NCI-H345 (cell line): ENCODE measurements around the gene ANKS1A.

ENCODE experiments used
- DNase-seq: peaks from one replicate; lab custom pipeline; 2025; lab: John Stamatoyannopoulos, UW

ANKS1A gene

DNA sequence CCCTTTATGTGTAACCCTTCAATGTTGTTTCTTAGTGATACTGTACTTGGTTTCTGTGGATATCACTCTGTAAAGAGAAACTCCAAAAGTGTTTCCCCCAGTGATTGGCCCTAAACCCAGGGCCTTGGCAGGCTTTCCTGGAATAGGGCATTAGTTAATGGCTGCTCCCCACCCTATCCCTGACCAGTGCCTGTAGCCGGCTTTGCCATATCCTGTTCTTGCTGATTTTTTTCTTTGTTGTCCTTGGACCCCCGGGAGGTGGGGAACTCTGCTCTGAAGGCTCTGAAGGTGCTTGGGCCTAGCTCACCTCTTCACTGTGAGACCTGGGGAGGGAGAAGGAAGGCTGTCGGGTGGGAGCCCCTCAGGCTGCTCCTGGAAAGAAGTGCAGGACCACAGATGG, 131.9 kb downstream of the ANKS1A start:
- no peak for DNase-seq

DNA sequence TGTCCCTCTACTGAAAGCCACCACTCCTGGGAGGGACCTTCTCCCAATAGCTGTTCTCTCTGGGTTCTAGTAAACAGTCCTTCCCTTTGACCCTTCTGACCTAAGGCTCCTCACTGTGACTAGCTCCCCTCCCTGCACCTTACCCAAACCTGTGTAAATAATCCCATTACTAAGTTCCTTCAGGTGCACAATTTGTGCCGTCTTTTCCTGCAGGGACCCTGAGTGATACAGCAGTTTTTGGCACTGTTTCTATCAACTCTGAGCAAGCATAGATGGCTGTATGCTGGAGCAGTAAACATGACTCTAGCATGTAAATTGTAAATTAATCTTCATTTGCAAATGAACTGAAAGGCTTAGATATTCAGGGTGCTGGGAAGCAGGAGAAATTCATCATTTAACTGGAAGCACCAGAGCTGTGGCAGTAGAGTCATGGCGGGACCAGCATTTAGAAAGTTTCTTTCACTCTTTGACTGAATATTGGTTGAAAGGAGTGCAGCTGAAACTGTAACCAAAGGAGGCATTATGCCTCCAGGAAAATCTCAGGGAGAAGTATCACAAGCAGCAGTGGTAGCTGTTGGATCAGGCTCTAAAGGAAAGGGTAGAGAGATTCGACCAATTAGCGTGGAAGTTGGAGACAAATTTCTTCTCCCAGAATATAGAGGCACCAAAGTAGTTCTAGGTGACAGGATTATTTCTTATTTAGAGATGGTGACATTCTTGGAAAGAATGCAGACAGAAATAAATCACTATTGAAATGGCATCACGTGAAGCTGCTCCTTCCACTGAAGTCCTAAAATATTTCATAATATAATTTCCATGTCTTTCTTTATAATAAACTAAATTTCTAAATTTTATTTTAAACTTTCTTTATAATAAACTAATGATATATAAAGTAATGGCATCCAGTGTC, 134.3 kb downstream of the ANKS1A start:
- DNase-seq: no peak

DNA sequence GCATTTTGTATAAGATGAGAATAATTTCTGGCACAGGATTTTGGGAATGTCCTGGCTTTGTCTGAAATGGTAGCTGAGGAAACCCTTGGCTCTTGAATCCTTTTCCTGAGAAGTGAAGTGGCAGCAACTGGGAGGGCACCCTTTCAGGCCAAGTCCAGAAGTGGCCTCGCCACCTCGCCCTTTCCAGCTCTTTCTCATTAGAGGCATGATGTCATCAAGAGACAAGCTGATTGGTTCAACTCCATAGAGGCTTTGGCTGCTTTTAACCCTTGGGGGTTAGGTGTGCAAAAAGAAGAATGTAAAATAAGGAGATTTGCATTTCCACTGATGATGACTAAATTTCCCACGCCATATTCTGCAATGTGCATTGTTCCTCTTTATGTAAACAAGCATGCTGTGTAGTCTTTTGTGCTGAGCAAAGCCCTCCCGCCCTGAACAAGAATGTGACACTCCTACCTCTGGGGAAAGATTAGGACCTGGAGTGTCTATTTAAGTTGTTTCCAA, 135.5 kb downstream of the ANKS1A start:
- DNase-seq: peak; percentile 77

DNA sequence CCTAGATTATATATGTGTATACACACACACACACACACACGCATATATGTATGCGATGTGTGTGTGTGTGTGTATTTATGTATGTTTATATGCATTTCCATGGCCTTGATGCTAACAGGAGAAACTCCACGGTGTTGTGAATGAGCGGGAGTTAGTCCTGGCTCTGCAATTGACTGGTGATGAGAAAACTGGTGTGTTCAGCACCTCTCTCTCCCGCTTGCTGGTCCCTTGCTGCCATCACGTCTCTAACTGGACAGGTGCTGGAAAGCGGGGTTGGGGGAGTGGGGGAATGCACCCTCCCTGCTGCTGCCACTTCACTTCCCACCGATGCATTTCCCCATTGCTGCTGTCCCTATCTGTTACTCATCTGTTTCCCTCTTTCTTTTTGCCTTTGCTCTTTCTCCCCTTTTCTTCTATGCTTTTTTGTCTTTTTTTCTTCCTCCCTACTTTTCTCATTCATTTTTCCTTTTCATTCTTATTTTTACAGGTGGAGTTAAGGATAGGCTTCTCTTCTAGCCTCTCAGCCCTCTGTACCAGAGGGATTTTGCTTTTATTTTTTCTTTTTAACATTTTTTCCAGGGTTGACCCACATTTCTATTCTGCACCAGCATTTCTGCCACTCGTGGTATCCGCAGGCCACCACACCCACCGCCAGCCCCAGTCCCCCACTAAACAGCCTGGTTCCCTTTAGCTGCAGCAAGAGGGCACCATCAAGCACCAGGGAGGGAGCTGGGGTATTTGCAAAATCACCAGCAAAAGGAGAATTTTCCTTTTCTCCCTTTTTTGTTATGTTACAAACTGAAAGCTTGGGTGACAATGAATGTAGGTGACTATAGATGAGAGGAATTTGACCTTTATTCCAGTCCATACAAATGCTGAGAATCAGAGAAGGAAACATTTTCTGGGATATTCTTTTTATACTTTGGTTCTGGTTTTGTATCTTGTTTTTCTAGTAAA, 136.5 kb downstream of the ANKS1A start:
- DNase-seq: no peak

DNA sequence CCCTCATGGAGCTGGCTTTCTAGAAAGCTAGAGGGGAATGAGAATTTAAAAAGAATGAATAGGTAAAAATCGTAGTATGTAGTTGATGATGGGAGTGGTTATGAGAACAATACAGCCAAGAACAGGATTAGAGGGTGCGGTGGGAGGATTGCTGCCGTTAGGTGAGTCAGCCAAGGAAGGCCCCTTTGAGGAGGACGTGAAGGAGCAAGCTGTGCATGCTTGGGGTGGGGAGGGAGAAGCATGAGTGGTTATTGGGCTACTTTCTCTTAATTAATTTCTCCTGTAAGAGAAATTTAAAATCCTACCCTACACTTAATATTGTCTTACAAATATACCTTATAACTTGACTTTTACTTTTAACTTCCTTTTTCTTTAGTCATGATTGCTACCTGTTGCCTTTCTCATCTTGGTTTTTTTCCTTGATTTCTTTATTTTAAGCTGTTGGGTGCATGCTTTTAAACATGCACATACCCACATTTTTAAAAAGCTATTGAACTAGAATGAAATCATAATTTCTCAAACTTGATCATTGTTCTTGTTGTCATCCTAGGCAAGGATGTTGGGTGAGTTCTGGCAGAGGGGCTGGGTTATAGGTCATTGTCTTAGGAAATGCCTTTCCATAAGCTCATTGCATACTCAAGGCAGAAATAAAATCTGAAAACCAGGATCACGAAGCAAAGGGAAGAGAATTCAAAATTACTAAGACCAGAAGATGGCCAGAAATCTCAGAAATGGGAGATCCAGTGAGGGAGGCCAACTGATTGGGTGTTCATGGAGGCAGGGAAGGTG, 137.6 kb downstream of the ANKS1A start:
- DNase-seq: no peak

DNA sequence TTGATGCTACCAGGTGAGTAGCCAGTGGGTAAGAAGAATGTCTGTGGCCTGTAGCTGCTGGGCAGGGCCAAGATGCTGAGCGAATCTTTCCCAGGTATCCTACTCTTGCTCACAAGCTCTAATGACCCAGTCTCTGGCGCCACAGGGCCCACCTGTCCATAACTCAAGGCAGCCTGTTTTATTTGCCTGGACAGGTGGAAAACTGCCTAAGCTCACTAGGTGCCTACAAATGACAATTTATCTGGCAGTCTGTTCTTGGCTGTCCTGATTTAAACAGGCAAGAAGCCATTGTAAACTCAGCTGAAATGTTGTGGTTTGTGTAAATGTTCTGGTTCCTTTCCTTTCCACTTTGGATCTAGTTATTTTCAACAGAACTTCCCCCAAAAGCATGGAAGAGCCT, 138.8 kb downstream of the ANKS1A start:
- DNase-seq: no peak

DNA sequence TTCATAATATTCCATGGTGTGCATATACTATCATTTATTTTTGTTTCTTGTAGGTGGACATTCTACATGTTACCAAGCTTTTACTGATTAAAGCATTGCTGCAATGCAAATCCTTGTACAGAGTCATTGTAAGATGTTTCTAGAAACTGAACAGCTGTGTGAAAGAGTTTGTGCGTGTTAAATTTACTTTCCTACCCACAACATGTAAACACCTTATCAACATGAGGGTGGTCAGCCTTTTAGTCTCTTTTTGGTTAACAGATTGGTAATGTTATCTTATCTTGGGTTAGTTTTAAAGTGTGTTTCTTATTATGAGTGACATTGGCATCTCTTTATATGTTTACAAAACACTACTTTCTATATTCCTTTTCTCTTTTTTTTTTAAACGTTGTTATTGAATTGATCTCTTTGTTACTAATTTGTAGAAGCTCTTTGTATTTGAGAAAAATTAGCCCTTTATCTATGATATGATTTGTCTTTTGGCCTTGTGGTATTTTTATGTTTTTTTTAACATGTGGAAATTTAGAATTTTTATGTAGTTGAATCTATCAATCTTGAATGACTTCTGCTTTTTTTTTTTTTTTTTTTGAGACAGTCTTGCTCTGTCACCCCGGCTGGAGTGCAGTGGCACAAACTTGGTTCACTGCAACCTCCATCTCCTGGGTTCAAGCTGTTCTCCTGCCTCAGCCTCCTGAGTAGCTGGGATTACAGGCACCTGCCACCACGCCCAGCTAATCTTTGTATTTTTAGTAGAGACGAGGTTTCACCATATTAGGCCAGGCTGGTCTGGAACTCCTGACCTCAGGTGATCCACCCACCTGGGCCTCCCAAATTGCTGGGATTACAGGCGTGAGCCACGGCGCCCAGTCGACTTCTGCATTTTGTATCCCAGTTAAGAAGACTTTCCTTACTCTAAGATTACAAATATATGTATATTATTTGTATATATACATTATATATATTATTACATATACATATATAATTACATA, 140.0 kb downstream of the ANKS1A start:
- DNase-seq: no peak

DNA sequence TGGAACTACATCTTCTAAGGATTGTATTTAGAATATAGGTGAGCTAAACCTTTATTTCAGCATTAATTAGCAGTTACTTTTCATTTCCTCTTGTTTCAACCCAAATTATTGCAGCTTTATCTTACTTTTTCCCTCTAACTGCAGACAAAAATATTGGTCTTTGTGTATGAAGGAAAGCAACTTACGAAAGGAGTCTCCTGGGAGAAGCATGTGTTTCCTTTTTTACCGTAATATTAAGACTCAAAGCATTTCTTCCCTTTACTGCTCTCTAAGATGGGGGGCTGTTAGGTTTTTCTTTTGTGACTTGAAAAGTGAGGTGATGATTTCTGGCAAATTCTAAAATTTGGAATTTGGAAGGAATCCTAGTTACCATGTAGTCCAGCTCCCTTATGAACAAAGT, 141.0 kb downstream of the ANKS1A start:
- DNase-seq: no peak

DNA sequence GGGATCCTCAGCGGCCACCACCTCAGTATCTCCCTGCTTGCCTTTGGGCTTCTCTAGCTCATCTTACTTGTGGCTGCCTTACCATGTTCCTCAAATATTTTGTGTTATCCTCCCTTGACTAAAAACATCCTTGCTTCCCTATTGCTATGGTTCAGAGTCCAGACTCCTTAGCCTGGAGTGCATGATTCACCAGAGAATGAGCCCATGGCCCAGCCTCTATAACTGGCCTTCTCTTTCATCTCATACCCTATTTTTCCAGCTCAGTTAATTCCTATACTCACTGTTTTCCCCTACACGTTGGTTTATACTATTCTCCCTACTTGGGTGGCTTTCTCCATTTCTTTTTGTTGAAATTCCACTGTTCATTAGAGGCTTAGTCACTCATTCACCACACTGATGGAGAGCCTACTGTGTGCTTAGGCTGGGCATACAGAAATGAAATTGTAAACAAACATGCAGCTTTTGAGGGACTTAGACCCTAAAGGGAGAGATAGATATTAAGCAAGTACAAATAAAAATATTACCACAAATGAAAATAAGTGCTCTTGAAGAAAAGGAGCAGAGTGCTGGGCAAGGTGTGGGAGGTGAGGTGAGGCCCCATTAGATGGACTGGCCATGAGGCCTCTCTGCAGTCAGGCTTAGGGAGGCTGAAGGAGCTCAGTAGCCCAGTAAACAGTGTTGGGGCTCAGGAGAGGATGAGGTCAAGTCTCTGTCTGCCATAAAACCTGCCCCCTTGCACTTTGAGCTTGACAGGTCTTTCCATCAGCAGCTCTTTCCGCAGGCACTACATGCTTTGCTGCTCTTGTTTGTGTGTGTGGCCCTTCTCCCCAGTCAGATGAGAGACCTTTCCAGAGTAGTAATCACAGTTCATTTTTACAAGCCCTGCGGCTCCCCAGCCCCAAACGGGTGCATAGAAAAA, 142.8 kb downstream of the ANKS1A start:
- no peak for DNase-seq

DNA sequence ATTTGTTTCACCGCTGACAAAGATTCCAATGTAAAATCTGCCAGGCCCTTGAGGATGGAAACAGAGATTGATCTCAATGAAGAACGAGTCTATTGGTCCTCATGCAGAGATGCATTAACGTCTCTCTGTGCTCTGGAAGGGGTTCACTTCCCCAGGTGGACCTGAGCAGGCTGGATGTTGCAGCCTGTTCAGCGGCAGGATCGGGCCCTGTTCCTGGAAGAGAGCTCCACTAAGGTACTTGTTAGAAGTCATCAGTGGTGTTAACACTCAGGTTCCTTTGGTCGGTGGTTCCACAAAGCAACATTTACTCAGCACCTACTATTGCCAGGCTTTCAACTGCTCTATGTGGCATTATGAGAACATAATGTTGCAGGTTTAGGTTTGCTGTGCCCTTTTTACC, 144.6 kb downstream of the ANKS1A start:
- DNase-seq: no peak

DNA sequence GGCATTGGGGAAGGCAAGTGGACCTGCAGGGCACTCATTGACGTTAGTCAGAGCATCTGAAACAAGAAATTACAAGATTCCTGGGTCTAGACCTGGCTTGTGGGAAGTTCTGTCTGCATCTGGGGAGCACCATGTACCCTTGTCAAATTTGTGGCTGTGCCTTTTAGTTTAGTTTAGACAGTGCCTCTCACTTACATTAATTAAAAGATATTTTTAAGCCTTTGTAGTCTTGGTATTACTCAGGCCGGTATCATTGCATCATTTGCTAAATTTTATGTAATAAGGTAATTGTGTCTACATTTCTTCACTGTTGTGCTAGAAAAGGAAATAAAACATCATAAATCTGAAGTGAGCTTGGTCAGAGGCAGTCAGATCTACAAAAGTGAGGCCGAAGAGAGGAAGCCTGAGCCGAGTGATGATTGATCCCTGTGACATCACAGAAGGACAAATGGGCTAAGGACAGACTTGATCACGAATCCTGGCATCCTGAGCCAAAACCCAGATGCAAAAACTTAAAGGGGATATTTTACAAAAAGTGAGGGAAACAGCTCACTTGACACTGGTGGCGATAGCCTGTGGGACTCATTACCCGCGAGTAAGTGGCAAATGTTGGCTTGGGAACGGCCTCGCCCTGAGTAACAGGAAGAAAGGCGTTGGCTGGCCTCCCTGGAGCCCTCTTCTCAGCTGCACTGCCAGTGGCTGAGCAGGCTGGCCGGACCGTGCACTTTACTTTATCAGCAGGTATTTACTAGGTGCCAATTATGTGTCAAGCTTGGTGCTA, 145.5 kb downstream of the ANKS1A start:
- DNase-seq: peak; percentile 19

DNA sequence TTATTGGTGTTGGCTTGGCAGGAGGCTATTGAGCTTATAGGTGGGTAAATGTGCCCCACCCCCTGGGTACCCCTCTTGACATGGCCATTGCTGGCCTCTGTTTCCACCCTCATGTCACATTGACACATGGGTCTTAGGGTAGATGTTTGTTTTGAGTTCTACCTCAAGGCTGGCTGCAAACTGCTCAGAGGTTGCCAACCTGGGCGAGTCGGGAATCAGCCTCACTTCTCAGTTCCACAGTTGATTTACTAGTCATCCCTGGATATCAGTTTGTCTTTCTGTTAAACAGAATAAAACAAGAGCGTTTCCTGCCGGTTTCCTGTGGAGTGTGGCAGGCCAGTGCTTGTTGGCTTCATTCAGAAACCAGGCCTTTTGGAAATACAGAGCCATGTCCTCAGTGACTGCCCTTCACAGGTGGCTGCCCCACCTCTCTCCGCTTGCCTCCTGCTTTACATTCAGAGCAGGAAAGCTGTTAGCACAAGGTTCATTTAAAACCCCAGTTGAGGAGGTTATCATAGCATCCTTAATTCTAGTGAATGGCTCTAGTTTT, 146.5 kb downstream of the ANKS1A start:
- DNase-seq: peak; percentile 89

DNA sequence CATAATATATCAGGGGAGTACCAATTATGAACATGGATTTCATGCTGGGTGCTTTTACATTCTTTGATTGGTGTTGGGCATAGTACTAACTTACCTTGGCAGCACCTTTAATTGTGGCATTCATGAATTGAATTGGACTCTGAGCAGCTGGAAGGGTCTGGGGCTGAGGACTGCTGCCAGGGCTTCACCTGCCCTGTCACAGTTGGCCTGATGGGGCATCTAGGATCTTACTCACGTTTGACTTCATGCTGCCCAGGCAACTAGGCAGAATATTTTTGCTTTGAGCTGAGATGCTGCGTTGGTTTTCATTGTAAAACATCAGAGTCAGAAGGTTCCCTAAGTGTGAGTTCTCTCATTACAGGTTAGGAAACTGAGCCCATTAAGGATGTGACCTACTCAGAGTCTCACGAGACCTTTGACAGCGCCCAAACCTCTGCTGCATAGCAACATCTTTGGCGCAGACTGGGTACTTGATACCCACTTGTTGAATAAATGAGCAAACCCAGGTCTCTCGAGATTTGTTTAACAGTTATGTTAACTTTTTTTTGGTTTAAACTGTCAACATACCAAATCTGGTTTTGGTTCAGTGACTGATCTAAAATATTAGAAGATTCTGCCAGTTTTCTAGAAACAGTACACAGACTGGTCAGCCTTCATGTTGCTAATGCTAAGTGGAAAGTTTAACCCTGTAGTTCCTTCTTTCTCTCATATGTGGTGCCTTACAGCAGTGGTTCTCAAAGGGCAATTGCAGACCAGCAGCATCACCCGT, 147.2 kb downstream of the ANKS1A start:
- DNase-seq: peak; percentile 56

DNA sequence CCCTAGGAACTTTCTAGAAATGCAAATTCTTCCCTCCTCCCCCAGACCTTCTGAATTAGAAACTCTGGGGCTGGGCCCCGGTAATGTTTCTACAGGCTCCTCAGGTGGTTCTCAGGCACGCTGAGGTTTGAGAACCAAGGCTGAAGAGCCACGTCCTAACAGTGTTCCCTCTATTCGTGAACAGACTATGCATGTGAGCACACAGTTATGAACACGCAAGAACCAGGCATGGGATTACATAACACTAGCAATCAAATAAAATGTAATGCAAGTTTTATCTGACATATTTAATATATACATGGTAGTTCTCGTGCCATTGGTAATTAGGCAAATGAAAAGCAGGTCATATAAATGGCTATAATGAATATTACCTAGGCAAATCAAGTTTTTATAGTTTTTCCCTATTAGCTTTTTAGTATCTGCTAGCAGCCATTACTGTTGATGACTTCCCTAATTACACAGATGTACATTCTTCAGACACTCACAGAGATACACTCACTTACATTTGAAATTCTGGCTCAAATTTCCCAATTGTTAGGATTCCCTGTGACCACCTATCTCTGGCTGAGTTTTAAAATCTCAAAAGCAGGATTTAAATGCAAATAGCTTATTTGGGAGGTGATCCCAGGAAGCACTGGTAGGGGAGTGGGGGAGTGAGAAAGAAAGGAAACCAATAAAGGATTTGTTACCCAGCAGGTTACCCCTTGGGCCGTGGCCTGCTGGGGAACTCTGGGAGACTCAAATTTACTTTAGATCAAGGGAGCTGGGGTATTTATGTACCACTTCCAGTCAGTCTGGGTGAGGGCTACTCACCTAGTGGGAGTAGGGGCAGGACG, 148.0 kb downstream of the ANKS1A start:
- no peak for DNase-seq

DNA sequence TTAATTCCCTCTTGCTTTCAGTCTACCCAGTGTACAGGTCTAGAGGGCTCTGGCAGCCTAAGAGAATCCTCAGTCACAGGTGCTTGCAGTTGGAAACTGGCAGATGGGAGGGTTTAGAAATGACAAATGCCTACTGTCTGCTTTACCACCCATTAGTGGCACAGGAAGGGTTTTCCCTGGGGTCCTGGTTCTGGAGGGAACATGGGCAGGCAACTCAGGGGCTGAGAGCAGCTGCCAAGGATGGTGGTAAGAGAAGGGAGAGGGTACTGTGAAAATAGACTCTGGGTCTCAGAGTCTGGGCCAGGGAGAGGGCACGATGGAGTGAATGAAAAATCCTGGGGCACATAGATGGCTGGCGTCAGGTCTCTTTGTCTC, 148.6 kb downstream of the ANKS1A start:
- no peak for DNase-seq

DNA sequence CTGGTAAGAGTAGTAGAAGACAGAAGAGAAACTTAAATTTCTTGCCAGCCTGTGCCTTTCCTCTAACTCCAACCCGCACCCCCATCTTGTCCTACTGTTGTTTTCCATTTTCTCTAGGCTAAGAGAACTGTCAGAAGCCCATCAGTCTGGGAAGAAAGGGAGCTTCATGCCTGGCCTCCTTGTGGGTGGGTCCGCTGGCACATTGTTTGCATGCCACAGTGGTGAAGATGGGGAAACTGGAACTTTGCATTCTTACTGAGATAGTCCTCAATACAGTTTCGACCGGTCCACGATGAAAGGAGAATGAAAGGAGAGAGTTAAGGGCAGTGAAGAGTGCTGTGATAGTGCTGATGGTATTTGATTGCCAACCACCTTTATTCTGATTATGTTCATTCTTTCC, 149.0 kb downstream of the ANKS1A start:
- DNase-seq: no peak

DNA sequence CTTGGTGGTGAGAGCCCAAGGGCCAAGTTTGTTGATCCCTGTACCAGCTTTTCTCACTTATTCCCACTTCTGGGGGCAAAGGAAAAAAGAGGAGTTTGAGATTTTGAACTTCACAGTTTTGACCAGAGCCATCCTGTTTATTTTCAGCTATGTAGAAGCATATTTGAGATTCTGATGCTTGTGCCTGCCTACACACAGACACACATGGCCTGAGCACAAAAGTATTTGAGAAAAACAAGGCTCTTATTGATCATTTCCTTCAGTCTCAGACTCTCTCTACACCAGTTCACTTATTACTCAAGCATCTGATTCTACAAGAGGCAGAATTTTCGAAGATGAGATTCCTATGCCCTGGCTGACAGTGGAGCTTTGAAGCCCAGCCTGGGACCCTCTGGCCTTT, 151.3 kb downstream of the ANKS1A start:
- no peak for DNase-seq
